PFSK-1 (cell line): ENCODE results near the gene PARN.

Source experiments
- FOXP2 ChIP-seq: optimal IDR thresholded peaks from 2 replicates; pipeline ENCODE3; 2011; ENCODE audit warnings: borderline replicate concordance, control low read depth, inconsistent platforms; ENCODE audit not compliant: insufficient read depth; ENCODE audit errors: extremely low read length, extremely low read depth
- POLR2AphosphoS5 ChIP-seq: IDR thresholded peaks from 2 replicates; pipeline ENCODE4 v1.6.1; 2012; ENCODE audit warnings: low read depth, mild to moderate bottlenecking, control low read depth, low read length, moderate library complexity
- REST ChIP-seq, 2 experiments: IDR thresholded peaks; 2 replicates each; pipeline versions ENCODE4 v1.6.1 to v1.8.0; 2011 to 2012; ENCODE audit warnings: low read depth in 2 of 2, low read length in 2 of 2, control low read depth in 1 of 2, inconsistent platforms in 1 of 2, mild to moderate bottlenecking in 1 of 2, moderate library complexity in 1 of 2; ENCODE audit not compliant: insufficient read depth in 1 of 2
- SIN3A ChIP-seq: IDR thresholded peaks from 2 replicates; pipeline ENCODE4 v1.6.1; 2012; ENCODE audit warnings: mild to moderate bottlenecking, low read length, moderate library complexity, borderline replicate concordance; ENCODE audit not compliant: insufficient read depth
- TAF1 ChIP-seq: IDR thresholded peaks from 2 replicates; pipeline ENCODE4 v1.6.1; 2012; ENCODE audit warnings: low read length, control low read depth, borderline replicate concordance; ENCODE audit not compliant: insufficient read depth

GRCh38 chr16:14509675-14510132, 120.4 kb downstream of the PARN start:
- TF ChIP-seq REST (IDR thresholded peaks at IDR 0.05; ENCODE audit: insufficient read depth in 1 of 2, low read depth in 2 of 2, low read length in 2 of 2) (no peak), POLR2AphosphoS5 (no peak), TAF1 (no peak), FOXP2 (no peak), SIN3A (no peak)
